HG03342 (cell line): Measurements from ENCODE around the gene PBX3.
"Not testable (repeated sequence)": the region's sequence is repeated elsewhere in the genome, so short reads cannot be mapped to it uniquely, and the experiment has no call there.

Source experiments
- ATAC-seq: cut with Tn5 transposase; IDR thresholded peaks from one replicate; pipeline ENCODE4 v1.9.1; 2021; ENCODE audit warnings: mild to moderate bottlenecking, moderate library complexity; ENCODE audit not compliant: unreplicated experiment

Gene PBX3

DNA sequence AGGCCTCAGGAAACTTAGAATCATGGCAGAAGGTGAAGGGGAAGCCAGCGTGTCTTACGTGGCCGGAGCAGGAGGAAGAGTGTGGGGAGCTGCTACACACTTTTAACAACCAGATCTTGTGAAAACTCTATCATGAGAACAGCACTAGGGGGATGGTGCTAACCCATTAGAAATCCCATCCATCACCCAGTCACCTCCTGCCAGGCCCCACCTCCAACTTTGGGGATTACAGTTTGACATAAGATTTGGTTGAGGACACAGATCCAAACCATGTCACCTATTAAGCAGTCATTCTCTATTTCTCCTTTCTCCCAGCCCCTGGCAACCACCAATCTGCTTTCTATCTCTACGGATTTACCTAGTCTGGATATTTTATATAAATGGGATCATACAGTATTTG is 26.9 kb downstream of the PBX3 start:
- ATAC-seq: no peak

DNA sequence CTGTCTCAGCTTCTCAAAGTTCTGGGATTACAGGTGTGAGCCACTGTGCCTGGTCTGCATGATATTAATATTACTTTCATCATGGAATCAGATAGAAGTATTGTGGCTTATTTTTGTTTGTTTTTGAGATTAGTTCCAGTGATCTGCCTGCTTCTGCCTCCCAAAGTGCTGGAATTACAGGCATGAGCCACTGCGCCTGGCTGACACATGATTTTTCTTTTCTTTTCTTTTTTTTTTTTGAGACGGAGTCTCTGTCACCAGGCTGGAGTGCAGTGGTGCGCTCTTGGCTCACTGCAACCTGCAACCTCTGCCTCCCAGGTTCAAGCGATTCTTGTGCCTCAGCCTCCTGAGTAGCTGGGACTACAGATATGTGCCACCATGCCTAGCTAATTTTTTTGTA is 29.6 kb downstream of the PBX3 start:
- ATAC-seq: not testable (repeated sequence)

DNA sequence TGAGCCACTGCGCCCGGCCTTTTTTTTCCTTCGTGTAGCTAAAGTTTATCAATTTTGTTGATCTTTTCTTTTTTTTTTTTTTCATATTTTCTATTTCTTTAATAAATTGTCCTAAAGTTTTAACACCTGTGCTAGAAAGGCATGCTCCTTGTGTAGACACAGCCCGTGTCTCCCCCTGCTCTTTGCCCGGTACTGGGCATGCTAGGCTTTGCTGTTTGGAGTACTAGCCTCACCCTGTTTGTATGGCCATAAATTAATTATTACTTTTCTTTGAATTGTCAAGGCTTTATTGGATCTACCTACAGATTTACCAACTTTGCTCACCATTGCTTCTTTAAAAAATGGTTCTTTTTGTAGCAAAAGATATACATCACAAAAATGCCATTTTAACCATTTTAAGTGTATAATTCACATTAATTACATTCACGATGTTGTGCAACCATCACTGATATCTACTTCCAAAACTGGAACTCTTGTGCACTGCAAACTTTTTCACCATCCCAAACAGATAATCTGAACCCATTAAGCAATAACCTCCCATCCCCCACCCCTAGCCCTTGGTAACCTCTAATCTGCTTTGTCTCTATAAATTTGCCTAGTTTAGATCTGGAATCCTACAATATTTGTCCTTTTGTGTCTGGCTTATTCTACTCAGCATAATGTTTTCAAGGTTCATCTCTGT is 31.5 kb downstream of the PBX3 start:
- not testable (repeated sequence) for ATAC-seq

DNA sequence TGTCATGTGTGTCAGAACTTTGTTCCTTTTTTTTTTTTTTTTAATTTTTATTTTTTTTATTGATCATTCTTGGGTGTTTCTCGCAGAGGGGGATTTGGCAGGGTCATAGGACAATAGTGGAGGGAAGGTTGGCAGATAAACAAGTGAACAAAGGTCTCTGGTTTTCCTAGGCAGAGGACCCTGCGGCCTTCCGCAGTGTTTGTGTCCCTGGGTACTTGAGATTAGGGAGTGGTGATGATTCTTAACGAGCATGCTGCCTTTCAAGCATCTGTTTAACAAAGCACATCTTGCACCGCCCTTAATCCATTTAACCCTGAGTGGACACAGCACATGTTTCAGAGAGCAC is 32.0 kb downstream of the PBX3 start:
- ATAC-seq: not testable (repeated sequence)

DNA sequence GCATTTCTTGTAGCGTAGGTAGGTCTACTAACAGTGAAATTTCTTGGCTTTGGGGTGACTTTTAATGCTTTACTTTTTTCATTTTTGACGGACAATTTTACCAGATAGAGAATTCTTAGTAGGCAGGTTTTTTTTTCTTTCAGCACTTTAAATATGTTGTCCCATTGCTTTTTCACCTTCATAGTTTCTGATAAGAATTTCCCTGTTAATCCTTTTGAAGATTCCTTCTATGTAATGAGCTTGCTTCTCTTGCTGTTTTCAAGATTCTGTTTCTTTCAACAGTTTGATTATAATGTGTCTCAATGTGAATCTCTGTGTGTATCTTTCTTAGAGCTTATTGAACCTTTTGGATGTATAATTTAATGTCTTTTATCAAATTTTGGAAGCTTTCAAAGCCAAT is 35.5 kb downstream of the PBX3 start:
- no peak for ATAC-seq

DNA sequence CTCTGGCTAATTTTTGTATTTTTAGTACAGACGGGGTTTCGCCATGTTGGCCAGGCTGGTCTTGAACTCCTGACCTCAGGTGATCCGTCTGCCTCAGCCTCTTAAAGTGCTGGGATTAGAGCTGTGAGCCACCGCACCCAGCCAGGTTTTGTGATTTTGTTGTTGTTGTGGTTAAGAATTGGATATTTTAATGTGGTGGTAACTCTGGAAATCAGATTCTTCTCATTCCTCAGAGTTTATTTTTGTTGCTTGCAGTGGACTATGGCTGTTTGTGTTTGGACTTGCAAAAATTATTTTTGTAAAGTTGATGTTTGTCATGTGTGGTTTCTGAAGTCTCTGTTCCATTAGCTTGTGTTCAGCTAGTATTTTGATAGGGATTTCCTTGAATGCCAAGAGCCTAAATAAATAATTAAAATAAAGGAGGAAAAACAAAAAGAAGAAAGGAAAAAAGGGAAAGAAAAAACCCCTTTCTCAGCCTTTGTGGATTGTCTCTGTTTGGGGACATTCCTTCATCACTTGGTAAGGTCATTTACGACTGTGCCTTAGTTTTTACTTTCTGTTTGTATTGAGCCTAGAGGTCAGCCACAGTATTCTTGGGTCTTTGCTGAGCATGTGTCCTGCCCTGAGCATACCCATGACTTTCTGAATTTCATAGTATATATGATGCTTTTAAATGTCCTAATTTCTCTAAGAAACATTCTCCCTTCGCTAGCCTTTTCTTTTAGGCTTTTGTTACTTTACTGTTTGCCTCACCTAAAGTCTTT is 37.3 kb downstream of the PBX3 start:
- no peak for ATAC-seq

DNA sequence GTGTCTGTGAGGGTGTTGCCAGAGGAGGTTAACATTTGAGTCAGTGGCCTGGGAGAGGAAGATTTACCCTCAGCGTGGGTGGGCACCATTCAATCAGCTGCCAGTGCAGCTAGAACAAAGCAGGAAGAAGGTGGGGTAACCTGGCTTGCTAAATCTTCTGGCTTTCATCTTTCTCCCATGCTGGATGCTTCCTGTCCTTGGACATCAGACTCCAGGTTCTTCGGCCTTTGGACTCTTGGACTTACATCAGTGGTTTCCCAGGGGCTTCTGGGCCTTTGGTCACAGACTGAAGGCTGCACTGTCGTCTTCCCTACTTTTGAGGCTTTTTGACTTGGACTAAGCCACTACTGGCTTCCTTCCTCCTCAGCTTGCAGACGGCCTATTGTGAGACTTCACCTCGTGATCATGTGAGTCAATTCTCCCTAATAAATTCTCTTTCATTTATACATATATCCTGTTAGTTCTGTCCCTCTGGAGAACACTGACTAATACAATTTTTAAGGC is 38.1 kb downstream of the PBX3 start:
- no peak for ATAC-seq

DNA sequence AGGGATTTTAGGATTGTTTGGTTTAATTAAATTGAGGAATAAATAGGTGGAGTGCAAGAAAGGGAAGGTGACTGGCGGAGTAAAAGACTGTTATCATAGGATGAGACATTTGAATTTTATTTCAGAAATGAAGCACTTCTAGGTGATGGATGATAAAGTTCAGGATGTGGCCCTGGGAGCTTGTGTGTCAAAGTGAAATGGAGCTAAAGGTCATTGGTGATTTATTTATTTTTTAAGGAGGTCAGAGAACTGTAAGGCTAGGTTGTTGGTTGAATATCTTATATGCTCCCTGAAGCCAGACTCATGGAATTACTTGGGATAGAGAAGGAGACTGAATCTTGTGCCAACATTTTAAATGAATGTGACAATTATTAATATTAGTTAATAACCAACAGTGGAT is 40.5 kb downstream of the PBX3 start:
- ATAC-seq: no peak

DNA sequence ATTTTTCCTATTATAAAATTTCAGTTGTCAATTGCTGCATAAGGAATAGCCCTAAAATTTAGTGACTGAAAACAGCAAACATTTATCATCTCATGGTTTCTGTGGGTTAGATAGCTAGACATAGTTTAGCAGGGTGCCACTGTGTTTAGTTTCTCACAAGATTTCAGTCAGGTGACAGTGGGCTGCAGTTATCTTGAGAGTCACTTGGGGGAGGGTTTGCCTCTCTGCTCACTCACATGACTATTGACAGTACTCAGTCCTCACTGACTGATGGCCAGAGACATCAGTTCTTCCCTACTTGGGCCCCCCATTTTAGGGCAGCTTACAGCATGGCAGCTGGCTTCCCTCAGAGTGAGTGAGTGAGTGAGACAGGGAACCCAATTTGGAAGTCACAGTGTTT is 42.0 kb downstream of the PBX3 start:
- ATAC-seq: no peak

DNA sequence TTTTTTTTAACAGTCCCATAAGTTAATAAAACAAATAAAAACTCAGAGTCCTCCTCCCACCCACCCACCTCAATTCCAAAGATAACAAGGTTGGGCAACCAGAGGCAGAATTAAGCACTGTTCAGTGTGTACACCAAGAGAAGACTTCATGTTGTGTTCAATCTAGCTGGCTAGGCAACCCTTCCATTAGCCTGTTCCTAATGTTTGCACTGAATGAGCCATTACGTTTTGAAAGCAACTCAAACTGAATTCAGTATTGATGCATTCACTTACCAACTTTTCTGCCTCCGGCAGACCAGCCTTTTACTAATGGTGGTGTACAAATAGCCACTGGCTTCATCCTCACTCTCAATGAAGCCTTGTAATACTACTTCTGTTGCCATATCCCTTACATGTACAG is 47.5 kb downstream of the PBX3 start:
- ATAC-seq: no peak

DNA sequence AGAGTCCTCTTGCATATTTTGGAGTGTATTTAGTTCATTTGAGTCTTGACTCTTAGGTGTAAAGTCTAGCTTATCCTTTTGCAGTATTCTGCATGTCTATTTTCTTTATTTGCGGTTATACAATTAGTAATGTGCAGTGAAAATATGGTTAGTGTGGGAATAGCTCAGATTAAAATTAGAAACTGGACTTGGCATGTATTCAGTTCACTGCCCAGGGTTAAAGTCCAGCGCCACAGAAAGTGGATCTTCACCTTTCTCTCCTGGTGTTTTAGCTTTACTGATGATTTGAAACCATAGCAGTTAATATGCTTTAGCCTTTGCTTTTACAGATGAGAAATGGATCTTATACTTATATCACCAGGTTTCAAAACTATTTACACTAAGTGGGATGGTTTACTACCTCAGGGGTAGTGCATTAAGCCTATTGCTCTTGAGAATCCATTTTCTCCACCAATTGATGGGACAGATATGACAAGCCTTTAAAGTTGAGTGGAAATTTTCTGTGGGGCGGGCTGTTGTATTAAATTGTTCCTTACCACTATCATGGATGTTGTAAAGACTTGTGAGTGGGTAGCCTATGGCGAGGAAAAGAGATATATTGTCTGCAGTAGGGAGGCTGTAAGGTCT is 48.9 kb downstream of the PBX3 start:
- ATAC-seq: no peak

DNA sequence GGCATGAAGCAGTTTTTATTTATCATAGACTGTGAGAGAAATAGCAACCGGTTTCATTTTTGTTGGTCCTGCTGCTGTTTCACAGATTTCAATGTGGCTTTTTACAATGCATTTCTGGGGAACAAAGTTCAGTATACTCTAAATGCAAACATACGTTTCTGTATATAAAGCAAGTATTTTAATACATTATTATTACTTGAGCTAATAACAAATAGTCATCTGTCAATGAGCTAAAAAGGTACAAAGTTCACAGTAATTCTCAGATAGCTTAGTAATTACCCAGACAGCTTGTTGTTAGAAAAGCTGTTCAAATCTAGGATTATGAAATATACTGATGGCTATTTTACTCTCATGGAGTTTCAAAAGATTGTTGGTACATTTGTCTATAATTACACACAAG is 50.8 kb downstream of the PBX3 start:
- ATAC-seq: no peak

DNA sequence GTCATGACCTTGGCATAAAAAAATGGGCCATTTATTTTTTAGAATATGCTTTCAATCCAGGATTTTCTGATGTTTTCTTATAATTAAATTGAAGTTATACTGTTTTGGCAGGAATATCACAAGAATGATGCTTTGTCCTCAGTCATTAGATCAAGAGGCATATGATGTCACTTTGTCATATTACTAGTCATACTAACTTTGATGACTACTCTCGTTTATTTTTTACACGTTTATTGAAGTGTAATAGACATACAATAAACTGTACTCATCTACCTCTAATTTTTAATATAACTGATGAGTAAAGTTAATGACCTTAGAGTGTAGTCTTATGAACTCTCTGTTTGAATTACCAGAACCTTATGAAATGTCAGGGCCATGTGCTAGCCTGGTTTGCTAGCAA is 56.4 kb downstream of the PBX3 start:
- ATAC-seq: no peak

DNA sequence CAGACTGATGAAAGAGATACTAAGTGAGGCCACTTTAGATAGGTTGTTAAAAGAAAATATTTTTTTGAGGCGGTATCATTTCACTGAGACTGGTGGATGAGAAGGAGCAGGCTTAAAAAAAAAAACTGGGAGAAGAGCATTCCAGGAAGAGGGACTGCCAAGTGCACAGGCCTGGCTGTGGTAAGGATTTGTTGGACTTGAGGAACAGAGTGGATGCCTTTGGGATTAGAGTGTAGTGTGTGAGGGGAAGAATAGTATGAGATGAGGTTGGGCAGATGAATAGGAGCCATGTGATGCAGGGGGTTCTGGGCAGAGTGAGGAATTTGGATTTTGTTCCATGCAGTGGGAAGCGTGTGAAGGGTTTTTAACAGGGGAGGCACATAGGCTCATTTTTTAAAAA is 57.9 kb downstream of the PBX3 start:
- ATAC-seq: no peak

DNA sequence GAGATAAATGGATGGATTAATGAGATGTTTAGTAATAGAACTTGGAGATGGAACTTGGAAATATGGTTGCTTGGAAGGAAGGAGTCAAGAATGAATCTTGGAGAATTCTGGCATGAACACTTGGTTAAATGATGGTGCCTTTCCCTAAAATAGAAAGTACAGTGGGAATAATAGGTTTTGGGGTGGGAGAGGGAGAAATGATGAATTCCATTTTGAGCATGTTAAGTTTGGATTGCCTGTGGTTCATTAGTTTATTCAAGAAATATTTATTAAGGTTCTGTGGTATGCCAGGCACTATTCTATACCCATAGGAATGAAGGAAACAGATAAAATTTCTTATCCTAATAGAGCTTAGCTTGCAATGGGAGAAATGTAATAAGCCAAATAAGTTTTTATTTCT is 58.4 kb downstream of the PBX3 start:
- no peak for ATAC-seq

DNA sequence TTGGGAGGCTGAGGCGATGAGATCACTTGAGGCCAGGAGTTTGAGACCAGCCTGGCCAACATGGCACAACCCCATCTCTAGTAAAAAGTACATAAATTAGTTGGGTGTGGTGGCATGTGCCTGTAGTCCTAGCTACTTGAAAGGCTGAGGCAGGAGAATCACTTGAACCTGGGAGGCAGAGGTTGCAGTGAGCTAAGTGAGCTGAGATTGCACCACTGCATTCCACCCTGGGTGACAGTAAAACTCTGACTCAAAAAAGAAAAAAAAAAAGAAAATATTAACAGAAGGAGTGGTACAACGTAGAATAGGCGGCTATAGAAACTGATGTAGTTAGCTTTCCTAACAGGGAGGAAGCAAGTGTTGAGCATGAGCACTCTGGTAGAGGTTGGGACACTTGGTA is 59.9 kb downstream of the PBX3 start:
- no peak for ATAC-seq

DNA sequence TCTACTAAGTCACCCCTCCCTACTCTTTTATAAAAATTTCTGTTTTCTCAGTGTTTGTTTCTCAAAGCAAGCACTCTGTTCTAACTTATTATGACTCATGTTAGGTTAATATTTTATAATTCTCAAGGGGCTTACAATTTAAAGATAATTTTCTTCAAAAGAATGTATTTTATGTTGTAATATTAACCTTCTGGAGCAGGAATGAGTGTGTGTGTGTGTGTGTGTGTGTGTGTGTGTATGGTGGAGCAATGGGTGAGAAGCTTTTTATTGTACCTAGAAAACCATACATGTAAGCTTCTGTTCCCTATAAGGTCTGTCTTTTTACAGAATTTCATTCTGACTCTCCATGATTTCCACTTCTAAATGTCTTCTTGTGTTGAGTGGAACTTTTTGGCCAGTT is 63.0 kb downstream of the PBX3 start:
- no peak for ATAC-seq

DNA sequence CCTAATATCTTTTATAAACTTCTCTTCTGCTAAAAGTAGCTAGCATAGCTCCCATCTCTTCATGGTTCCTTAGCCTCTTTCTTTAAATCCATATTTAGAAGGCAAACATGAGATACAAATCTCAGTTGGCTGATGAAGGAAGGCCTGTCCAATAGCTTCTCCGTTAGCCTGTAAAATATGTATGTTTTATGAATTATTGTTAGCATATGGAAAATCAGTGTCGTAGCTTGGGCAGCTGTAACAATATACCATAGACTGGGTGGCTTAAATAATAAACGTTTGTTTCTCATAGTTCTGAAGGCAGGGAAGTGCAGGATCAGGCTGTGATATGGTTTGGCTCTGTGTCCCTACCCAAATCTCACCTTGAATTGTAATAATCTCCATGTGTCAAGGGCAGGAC is 63.8 kb downstream of the PBX3 start:
- ATAC-seq: no peak

DNA sequence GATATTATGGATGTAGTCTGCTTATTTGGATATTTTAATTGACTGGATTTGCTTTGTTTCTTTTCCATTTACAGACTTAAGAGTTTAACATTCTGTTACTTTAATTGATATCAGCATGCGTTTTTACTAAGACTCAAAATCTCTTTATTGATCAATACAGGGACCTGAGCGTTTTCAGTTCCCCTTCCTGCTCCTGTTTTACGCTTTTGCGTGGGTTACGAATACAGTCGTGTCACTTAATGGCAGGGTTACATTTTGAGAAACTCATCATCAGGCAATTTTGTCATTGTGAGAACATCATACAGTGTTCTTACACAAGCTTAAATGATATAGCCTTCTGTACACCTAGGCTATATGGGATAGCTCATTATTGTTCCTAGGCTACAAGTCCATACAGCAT is 65.2 kb downstream of the PBX3 start:
- ATAC-seq: no peak

DNA sequence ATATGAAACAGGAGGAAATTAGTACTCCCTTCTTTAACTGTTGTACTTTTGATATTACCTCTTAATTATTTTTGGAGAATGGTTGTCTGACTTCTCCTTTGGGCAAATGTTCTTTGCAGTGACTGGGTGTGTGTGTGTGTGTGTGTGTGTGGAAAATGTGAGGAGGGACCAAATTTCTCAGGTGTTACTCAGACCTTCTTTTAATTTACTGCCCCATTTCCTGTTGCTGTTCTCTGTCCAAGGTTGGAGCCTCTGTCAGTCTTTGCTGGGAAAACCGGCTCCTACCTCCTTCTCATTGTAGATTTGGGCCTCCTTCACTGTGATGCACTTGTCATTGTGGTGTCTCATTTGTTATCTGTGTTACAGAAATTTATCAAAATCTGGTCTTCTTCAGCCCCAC is 68.4 kb downstream of the PBX3 start:
- ATAC-seq: no peak

DNA sequence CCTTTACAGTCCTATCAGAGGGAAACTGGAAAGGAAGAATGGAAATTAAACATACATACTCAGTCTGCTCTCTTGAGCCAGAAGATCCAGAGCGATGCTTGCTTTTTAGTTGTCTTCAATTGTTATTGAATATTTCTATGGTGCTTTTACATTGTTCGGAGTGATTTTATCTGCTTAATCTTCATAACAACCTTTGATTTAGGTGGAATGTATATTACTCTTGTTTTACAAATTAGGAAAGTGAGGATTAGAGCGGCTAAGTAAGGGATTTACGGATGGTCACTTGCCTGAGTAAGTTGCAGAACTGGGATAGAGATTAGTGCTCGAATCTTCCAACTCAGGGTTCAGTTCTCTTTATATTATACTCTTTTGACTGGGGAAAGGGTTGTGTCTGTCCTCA is 69.1 kb downstream of the PBX3 start:
- ATAC-seq: no peak

DNA sequence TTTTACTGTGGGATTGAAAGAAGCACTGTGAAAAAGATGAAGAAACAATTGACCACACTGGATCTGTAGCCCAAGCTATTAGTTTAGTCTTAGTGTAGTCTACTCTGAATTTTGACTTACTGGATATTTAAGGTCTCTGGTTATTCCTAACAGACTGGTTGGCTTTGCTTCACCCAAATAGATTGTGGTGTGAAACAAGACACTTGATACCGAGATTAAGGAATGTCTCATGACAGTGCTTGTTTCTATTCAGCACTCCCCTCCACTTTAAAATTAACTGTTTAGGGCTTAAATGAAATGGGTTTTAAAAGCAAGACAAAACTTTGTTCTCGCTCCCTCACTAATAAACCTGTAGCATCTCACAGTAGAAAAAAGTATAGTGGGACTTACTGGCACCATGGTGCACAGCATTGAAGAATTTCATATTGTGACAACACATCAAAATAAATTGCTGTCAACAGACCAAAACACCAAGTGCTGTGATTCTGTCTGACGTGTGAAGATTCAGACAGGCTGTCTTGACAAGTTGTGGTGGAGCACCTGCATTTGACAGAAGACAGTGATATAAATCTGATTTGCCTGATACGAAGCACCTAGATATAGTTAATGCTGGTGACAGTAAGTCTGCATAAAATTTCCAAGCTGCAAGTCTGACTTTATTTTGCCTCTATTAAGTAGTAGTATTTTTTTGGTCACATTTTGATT is 73.1 kb downstream of the PBX3 start:
- no peak for ATAC-seq
